KBM-7 (cell line): ENCODE measurements around the gene ZBTB16.
A peak's percentile ranks its signal among the peaks of the same experiment; 100 is the strongest.

Experiments used
- DNase-seq: peaks from one replicate; pipeline ENCODE4 v3.0.0-alpha.2; 2015
- in situ Hi-C: fragments of 300-500 bp; cut with MboI; formaldehyde crosslinking; loops from 2 replicates; pipeline ENCODE4 v1.14.3; 2020; ENCODE audit warnings: low sequenced_read_pairs, low pct_unique_long_range_greater_than_20kb, mixed read lengths

Gene ZBTB16

DNA sequence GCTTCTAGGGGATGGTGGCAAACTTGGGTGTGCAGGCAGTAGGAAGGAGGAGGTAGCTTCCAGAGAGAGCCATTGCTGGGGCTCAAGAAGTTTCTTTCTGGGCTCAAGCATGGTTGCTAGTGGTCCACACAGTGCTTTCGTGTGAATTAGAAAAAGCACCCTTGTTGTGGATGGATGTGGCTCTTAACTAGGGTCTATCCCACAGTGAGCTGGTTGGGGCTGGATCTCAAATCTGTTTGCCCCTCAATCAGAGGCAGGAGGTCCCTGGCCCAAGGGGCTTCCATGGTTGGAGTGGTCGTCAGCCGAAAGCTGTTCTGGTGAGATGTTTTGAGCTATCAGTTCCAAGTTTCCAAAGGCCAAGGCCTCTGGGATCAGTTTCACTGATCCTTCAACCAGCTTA is 35.0 kb downstream of the ZBTB16 start:
- in situ Hi-C loops = no loop called here
- DNase-seq = no peak

DNA sequence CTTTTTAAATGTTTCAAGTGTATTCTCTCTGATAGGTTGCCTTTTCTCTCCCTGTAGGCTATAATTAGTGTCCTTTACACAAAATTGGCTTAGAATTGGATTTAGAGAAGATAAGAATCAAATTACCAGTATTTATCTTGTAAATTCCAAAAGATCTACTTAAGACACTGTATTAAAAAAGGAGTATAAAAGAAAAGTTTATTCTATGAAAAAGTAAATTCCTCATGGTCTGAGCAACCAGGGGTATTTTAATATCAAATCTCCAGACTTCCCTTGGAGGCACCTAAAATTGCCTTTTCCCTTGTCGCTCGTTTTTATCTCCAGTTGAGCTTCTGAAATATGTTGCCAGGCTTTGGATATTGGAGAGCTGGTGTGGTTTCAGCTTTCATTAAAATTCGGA is 36.4 kb downstream of the ZBTB16 start:
- DNase-seq = no peak
- in situ Hi-C loops = no loop called here

DNA sequence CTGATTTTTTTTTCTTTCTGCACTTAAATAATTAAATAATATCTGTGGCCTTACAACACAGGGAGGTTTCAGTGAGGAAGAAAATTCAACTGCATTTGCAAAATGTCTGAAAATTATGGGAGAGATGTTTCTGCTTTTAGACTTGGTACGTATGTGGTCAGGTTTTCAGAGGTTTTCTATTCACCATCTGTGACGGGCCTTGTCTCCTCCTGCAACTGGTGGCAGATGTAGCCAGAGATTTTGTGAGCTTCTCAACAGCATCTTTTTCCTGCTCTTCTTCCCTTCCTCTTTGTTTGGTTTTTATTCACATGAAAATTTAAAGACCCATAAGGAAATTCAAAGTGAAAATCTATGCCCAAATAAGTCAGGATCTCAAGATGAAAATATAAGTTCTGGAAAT is 38.3 kb downstream of the ZBTB16 start:
- in situ Hi-C loops = no loop called here
- DNase-seq = peak; percentile 32

DNA sequence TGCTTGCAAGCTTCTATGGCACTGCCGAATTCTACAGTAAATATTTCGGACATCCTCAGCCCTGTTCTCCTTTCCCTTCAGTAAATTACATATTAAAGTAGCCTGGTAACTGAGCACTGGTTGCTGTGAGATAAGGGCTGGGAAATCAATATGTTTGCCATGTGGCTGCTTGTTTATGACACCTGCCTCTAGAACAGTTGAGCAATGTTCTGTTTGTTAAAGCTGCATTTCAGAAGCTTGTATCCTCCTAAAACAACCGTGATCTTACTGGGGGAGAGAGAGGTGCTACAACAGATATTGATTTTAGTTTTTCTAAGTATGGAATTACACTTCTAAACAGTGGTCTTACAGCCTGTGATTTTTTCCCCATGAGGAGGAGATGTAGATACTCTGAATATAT is 39.4 kb downstream of the ZBTB16 start:
- in situ Hi-C loops = no loop called here
- no peak for DNase-seq

DNA sequence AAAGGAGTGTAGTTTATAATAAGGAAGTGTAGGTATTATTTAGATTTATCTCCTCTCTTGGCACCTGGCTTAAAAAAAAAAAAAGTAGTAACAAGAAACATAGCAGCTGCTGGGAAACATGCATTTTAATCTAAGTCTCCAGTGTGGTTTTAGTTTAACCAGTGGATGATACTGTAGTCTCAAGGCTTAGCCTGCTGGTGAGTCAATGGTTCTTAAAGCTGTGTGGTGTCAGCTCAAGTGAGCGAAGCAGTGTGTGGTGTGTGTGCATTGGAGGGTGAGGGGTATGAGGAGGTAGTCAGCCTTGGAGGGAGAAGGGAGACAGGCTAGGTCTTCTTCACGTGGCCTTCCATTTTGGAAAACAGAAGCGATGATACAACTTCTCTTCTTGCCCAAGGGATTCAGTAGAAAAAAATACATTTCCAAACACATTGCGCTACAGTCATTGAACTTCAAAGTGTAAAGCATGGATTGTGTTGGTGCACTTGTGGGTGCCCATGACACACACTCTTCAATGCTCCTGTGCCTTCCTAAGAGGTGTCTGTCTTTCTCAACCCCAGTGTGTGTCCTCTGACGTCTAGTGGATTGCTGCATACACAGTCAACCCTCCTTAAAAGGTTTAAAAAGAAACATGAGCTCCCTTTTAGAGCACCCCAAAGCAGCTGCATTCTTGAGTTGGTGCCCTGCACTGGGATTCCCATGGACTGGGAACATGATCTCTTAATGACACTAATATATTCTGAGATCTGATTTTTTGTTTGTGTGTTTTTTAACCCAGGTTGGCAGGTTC is 40.1 kb downstream of the ZBTB16 start:
- DNase-seq = no peak
- in situ Hi-C loops = no loop called here

DNA sequence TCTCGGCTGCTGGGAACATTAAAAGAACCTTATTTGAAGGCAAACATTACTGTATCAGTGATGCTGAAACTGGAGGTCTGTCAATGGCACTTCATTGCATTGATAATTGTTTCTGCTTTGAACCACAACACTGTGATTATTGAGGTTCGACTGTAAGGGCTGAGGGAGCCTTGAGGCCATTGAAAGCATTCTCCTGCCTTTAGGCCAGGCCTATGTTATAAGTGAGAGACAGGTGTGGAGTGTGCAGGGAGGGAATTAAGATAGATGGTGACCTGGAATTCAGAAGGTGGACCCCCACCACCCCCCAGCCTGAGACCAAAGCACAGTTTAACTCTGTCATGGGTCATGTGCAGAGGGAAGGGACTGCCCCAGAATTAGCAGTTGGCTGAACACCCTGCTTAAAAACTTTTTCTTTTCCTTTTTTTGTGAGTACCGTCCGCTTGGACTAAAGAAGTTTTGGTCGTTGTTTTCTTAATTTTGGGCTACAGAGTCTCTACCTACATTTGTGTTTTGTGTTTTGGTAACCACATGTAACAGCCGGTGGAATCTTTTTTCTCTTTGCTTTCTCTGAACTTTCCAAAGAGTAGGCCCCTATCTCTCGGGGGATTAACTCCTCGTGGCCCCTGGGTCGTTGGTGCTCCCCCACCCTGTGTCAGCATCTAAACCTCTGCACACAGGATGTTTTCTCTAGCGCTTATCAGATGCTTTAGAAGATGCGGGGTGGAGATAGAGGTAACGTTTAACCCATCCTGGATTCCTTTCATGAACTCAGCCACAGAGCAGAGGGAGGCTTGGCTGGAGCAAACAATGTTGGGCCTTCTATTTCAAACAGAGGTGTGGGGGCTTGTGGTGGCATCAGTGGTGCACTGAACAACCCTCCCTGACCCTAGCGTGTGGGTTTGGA is 43.7 kb downstream of the ZBTB16 start:
- in situ Hi-C loops = no loop called here
- no peak for DNase-seq

DNA sequence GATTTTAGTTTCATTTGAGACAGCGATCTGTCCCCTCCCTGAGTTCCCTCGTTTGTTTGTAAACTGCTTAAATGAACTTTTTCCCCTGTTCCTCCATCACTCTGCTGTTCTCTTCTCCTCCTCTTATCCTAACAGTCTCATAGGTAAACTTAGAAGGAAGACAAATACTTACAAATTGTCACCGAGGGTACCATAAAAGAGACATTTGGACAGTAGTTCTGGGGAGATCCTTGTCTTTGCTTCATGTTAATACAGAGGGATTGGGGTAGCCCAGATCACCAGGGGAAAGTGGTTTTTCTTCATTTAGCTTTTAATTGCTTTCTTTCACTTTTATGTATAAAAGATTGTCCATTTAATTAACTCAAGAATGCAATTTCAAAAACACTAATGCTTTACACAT is 46.1 kb downstream of the ZBTB16 start:
- DNase-seq = no peak
- in situ Hi-C loops = no loop called here

DNA sequence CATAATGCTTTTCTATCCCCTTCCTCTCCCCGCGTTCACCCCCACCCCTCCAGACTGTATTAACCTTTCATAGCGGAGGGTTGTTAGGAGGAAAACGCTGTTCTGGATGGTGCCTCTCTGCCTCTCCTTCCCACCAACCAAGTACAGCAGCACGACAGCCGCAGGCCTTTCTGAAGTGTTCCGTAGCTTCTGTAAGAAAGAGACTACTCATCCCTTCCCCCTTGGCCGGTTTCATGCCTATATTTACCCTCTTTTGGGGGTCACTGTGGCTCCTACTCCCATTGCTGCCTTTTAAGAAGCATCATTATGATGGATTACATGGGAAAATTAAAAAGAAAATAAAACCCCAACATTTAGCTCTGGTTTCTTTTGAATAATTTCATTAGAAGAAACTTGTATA is 46.5 kb downstream of the ZBTB16 start:
- in situ Hi-C loops = no loop called here
- DNase-seq = no peak

DNA sequence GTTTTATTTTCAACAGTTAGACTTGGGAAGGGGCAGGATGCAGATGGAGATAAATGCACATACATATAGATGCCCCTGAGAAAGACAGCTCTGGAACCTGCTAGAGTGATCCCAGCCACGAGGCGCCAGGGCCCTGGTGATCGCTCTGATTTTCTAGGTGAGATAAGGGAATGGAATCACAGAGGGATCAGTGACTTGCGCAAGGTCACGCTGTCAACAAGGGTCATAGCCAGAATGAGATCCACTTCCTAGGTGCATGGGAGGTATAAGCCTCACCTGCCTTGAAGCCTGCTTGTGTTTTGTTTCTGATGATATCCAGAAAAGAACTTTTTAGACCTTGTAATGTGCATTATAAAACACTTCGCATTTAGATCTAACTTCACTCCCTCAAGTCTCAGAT is 47.5 kb downstream of the ZBTB16 start:
- DNase-seq = no peak
- in situ Hi-C loops = no loop called here

DNA sequence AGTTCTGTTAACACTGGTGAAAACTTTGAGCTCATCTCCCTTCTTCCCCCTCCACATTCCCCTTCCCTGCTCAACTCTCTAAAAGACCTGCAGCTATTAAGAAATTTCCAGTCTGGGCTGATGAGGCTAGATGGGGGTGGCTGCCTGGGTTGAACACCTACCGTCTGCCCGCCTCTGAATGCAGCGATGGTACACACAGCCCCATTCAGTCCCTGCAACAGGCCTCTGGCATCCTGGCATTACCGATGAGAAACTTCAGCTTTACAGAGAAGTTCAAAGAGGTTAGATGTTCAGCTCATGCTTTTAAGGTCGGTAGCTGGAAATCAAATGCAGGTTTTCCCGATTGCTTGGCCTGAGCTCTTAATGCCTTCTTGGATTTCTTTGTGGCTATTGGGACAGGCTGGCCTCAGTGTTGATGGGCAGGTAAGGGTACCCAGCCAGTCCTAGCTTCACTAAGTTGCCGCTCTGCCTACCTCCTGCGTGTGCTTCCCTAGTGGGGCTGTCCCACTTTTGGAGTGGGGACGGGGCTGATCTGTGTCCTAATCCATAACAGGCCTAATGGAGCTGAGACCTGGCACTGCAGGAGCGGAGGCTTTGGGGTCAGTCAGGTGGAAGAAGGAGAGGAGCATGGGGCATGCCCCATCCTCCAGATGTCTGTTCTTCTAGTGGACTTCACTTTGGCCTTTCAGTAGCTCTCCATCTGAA is 49.1 kb downstream of the ZBTB16 start:
- no peak for DNase-seq
- in situ Hi-C loops = no loop called here

DNA sequence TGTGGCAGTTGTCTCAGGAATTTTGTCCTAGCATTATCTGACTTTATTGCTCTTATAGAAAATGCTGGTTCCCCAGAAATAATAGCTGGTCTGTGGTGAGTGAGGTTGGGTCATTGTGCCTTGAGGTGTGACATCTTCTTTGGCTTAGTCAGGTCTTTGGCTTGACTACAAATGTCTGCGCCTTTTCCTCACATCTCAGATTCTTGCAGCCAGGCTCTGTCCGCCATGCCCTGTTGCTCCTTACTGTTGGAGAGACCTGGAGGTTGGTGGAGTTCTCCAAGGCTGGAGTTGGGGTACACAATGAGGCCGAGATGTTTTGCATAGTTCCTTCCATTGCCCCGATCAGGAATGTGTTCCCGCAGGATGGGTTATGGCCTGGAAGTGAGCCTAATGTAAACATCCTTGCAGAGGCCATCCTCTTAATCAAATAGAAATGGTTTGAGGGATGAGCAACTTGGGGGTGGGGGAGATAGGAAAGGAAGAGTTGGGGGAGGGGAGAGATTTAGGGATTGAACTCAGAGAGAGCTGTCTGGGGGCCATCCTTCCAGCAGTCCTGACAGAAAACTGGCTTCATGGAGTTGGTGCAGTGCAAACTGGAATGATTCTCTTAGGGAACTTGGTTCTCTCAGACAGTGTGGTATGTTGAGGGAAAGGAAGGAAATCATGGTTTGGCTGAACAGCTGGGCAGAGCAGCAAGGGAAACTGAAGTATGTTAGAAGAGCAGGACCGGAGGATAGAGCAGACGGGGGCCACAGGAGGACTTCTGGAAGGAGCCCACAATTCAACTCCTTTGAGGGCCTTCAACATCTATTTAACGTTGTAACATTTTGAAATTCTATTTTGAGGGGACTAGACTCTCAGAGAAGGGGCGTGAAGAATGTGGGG is 49.9 kb downstream of the ZBTB16 start:
- DNase-seq = peak; percentile 23
- in situ Hi-C loops = no loop called here

DNA sequence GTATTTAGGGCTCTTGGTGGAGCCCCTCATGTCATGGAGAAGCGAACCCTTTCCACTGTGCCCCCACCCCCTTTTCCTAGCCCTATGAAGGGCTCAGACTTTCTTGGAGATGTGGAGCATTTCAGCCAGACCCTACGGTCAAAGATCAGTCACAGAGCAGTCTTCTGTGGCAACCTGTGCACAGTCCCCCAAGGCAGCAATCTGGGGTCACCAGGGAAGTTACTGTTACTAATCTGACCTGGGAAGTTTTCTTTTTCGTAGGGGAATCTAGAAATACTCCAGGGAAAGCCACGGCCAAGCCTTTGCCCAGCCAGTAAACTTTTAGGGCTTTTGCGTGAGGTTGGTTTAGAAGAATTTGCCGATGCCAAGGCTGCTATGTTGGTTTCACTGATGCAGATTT is 50.6 kb downstream of the ZBTB16 start:
- in situ Hi-C loops = no loop called here

DNA sequence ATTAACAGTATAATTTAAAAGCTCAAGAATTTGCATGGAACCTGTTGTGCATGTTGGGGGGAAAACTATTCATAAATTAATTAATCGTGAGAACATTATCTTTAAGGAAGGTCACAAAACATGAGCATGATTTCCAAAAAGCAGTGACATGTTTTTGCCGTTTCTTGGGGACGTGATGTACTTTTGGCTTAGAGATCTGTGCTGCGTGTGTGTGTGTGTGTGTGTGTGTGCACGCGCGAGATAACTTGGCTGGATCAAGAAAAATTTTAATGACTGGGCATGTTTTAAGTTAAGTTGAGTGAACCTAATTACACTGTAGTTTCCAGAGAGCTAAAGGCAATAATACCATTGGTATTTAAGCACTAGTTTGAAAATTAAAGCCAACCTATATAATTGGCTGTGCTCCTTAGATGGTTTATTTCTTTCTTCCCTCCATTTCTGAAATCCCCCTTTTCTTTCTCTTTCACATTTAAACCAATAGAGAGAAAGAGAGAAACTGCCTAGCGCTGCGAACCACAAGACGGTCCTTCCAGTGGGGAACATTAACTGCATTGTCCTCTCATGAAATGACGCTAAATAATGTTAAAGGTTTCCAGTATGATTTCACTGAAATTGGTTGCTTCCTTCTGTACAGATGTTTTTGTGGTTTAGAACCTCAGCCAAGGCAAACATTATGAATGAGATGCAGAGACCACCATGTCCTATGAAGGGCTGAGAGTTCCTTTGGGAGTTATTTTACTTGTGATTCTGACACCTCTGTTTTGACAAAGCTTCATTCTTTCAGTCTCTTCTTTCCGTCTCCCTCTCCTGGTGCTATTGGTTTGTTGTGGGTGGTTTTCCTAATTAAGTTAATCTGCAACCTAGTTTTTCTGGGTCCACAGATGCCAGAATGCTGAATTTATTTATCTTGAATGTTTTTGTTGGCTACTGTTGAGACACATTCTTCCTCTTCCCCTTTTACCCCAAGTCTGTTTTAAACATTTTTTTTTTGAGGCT is 51.7 kb downstream of the ZBTB16 start:
- in situ Hi-C loops = no loop called here
- no peak for DNase-seq

More for the DNA sequence above, 50.6 kb downstream of the ZBTB16 start:
- no peak for DNase-seq

DNA sequence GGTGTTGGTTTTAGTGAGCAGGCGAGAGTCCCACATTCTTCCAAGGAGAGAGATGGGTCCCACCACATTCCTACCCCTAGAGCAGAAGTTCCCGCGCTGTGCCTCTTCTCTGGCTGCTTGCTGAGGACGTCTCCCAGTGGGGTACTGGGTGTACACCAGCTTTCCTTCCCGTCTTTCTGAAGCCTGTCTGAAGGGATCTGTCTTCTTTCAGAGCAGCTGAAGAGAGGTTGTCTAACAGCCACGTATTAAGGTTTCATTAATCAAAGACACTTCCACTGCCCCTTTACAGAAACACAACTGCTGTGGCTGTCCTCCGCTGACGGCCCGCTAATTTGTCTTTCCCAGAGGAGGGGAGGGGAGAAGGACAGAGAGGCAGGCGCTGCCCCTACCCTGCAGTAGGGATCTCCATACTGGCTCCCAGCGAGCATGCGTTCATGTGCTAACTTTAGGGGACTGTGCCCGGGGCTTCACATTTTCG is 56.0 kb downstream of the ZBTB16 start:
- in situ Hi-C loops = no loop called here
- no peak for DNase-seq

DNA sequence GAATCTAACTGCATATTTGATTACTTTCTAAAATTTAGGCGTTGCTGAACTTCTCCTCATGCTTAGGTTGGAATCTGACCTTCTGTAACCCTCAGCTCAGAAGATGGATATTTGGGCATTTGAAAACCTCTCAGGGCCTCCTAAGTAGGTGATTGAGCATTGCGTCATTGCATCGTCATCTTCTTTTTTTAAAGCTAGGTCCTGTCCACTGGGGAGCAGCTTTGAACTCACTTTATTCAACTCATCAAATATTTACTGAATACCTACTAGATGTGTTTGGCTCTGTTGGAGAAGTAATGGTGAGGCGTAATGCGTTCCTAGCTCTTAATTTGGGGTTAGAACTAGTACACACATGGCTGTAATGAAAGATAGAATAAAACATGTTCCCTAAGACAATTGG is 56.8 kb downstream of the ZBTB16 start:
- in situ Hi-C loops = no loop called here
- DNase-seq = no peak

DNA sequence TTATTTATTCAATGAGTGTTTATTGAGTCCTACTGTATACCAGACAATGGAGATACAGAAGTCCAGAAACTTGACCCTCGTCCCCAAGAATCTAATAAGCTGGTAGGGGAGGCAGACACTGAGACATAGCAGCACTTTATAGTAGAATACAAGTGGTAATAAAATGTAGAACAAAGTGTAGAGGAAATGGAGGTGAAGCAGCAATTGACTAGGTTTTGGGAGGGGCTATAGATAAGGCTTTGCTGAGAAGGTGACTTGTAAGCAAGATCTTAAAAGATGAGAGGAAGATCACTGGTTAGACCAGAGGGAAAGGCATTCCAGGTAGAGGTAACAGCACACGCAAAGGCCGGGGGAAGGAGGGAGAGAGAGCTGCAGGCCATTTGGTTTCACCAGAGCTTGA is 57.3 kb downstream of the ZBTB16 start:
- in situ Hi-C loops = no loop called here
- DNase-seq = no peak

DNA sequence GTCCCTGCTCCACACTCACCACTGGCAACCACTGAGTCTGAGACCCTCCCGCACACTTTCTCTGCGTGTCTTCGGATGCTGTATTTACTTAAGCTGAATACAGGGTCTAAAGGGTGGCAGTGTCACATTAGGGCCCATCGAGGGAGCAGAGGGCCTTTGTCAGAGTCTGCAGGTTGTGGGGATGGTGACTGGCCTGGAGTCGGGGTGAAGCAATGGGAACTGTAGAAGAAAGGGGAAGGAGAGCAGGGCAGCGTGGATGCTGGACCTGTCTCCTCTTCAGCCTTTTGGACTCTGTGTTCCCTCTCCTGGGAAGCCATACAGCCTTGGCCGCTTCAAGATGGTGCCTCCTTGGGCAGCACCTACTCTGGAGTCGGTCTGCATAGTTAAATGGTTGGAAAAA is 61.1 kb downstream of the ZBTB16 start:
- in situ Hi-C loops = no loop called here
- DNase-seq = no peak

DNA sequence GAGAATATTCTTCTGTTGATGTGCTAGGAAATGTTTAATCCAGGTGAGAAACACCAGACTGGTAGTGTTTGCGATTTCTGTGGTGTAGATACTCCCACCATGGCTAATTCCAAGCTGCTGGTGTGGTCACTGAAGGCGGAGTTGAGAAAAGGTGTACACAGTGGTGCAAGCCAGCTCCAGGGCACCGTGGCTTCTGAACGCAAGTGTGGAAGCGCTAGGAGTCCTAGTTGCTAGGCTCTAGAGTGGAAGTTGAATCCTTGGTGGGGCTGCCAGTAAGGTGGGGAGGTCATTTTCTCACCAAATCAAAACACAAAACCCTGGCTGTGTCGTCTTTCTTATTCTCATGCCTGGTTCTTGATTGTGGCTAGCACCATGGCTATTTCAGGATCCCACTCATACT is 61.6 kb downstream of the ZBTB16 start:
- DNase-seq = no peak
- in situ Hi-C loops = no loop called here
